ENCODE results near the gene LRRC1. TPM values are rescaled to one million over a fixed set of nuclear protein-coding genes. Genes with fewer than 3 reads are reported as not detected.
A peak's percentile ranks its signal among the peaks of the same experiment; 100 is the strongest.

LRRC1 gene
- total RNA-seq, 1 donor from 2014 or later, result 14.3 TPM

DNA sequence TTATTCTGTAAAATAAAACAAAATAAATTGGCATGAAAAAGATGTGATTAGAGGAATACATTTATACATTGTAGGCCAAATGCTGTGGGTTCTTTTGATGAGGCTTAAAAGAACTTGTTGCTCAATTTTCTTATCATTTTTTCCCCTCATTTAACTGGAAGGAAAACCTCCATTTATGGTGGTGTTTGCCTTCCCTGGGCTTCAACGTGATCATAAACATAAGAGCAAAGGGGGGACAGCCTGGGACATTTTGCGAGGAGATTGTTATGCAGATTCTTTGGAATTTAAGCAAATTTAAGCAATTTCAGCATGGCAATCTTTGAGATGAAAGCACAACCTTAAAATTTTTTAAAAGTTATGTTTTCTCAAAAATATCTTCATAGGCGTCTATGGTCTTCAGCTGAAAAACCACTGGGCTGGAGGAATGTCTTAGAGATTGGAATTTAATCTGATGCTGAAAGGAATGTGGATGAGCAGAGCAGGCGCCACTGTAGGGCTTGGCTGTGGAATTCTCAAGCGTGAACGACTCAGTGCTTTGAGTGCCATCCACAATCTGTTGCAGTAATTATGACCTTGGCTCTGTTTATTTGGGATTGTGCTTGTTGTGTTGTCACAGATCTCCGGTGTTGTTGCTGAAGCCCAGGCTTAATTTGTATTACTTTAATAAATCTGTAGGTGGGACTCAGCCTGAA, 167.0 kb downstream of the LRRC1 start:
- peaks cover 5% of the 10 kb centered on the region for H3K4me1 ChIP-seq (ENCODE audit: insufficient read depth, low read length)
- peak; percentile 66 for DNase-seq (ENCODE audit: low read depth)
- no peak overlapping the region for H3K27ac ChIP-seq (ENCODE audit: low read depth, low read length)
- peak overlapping the region; percentile 84 for H3K27ac Mint-ChIP-seq (ENCODE audit: unreplicated experiment)
- H3K79me2 ChIP-seq (ENCODE audit: insufficient read depth, low read length), result no peaks in the 10 kb centered on the region
- no peaks in the 10 kb centered on the region for H3K36me3 Mint-ChIP-seq (ENCODE audit: low read depth, unreplicated experiment)
- peaks cover 1% of the 10 kb centered on the region for H3K27me3 Mint-ChIP-seq (ENCODE audit: low read depth, unreplicated experiment)
- H3K4me3 Mint-ChIP-seq (ENCODE audit: unreplicated experiment), result no peak overlapping the region
- no peaks in the 10 kb centered on the region for H3K36me3 ChIP-seq (ENCODE audit: insufficient read depth, low read length)
- H3K4me3 ChIP-seq (ENCODE audit: insufficient read depth, low read depth, low read length), result no peak overlapping the region
- H3K9ac ChIP-seq (ENCODE audit: low read length), result no peak overlapping the region
- H3K27me3 ChIP-seq (ENCODE audit: insufficient read depth, low read length), result no peaks in the 10 kb centered on the region
- TF ChIP-seq, protein P1, sequence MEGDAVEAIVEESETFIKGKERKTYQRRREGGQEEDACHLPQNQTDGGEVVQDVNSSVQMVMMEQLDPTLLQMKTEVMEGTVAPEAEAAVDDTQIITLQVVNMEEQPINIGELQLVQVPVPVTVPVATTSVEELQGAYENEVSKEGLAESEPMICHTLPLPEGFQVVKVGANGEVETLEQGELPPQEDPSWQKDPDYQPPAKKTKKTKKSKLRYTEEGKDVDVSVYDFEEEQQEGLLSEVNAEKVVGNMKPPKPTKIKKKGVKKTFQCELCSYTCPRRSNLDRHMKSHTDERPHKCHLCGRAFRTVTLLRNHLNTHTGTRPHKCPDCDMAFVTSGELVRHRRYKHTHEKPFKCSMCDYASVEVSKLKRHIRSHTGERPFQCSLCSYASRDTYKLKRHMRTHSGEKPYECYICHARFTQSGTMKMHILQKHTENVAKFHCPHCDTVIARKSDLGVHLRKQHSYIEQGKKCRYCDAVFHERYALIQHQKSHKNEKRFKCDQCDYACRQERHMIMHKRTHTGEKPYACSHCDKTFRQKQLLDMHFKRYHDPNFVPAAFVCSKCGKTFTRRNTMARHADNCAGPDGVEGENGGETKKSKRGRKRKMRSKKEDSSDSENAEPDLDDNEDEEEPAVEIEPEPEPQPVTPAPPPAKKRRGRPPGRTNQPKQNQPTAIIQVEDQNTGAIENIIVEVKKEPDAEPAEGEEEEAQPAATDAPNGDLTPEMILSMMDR (IDR thresholded peaks at IDR 0.05; ENCODE audit: insufficient read depth, low read depth, low read length), result no peak
- TF ChIP-seq EZH2 (IDR thresholded peaks at IDR 0.05; ENCODE audit: insufficient read depth, low read length), result no peak
- no peaks in the 10 kb centered on the region for H3K9me3 Mint-ChIP-seq (ENCODE audit: unreplicated experiment)
- H3K4me1 Mint-ChIP-seq (ENCODE audit: low read depth, unreplicated experiment), result peaks cover 20% of the 10 kb centered on the region
- no peaks in the 10 kb centered on the region for H4K20me1 ChIP-seq (ENCODE audit: insufficient read depth, low read length)
- no peak overlapping the region for H3K4me2 ChIP-seq (ENCODE audit: low read length)
- H2AFZ ChIP-seq (ENCODE audit: low read depth, low read length), result no peak overlapping the region
- FAIRE-seq, result peak; percentile 64
- no peaks in the 10 kb centered on the region for H3K9me3 ChIP-seq (ENCODE audit: insufficient read depth, low read depth, low read length)

- Mint-ChIP-seq H3K27ac (ENCODE audit: unreplicated experiment) (peak overlapping the region; percentile 84), H3K4me3 (ENCODE audit: unreplicated experiment) (no peak overlapping the region), H3K4me1 (ENCODE audit: low read depth, unreplicated experiment) (peaks cover 20% of the 10 kb centered on the region), H3K27me3 (ENCODE audit: low read depth, unreplicated experiment) (no peaks in the 10 kb centered on the region), H3K9me3 (ENCODE audit: unreplicated experiment) (no peaks in the 10 kb centered on the region), H3K36me3 (ENCODE audit: low read depth, unreplicated experiment) (no peaks in the 10 kb centered on the region)
- Histone ChIP-seq H3K27ac (ENCODE audit: low read depth, low read length) (no peak overlapping the region), H3K4me3 (ENCODE audit: insufficient read depth, low read depth, low read length) (no peak overlapping the region), H3K4me2 (ENCODE audit: low read length) (no peak overlapping the region), H3K36me3 (ENCODE audit: insufficient read depth, low read length) (no peaks in the 10 kb centered on the region), H3K9ac (ENCODE audit: low read length) (no peak overlapping the region), H2AFZ (ENCODE audit: low read depth, low read length) (no peak overlapping the region), H3K4me1 (ENCODE audit: insufficient read depth, low read length) (peaks cover 5% of the 10 kb centered on the region), H3K9me3 (ENCODE audit: insufficient read depth, low read depth, low read length) (no peaks in the 10 kb centered on the region), H3K27me3 (ENCODE audit: insufficient read depth, low read length) (no peaks in the 10 kb centered on the region), H3K79me2 (ENCODE audit: insufficient read depth, low read length) (no peaks in the 10 kb centered on the region), H4K20me1 (ENCODE audit: insufficient read depth, low read length) (no peaks in the 10 kb centered on the region)
- DNase-seq (ENCODE audit: low read depth) (no peak), FAIRE-seq (no peak)
- TF ChIP-seq EZH2 (IDR thresholded peaks at IDR 0.05; ENCODE audit: insufficient read depth, low read length), result no peak
- TF ChIP-seq, protein P1 (IDR thresholded peaks at IDR 0.05; ENCODE audit: insufficient read depth, low read depth, low read length), result no peak
Observed at GRCh38 chr6:53962646-53963045, 167.8 kb downstream of the LRRC1 start.

GRCh38 chr6:53967415-53967814, 172.6 kb downstream of the LRRC1 start:
- H3K9me3 ChIP-seq (ENCODE audit: insufficient read depth, low read depth, low read length), result no peaks in the 10 kb centered on the region
- H3K4me3 Mint-ChIP-seq (ENCODE audit: unreplicated experiment), result no peak overlapping the region
- TF ChIP-seq EZH2 (IDR thresholded peaks at IDR 0.05; ENCODE audit: insufficient read depth, low read length), result no peak
- TF ChIP-seq, protein P1 (IDR thresholded peaks at IDR 0.05; ENCODE audit: insufficient read depth, low read depth, low read length), result no peak
- H3K36me3 Mint-ChIP-seq (ENCODE audit: low read depth, unreplicated experiment), result no peaks in the 10 kb centered on the region
- no peaks in the 10 kb centered on the region for H3K9me3 Mint-ChIP-seq (ENCODE audit: unreplicated experiment)
- no peak overlapping the region for H3K9ac ChIP-seq (ENCODE audit: low read length)
- no peak overlapping the region for H2AFZ ChIP-seq (ENCODE audit: low read depth, low read length)
- no peak overlapping the region for H3K27ac Mint-ChIP-seq (ENCODE audit: unreplicated experiment)
- H3K36me3 ChIP-seq (ENCODE audit: insufficient read depth, low read length), result no peaks in the 10 kb centered on the region
- peaks cover 9% of the 10 kb centered on the region for H3K4me1 Mint-ChIP-seq (ENCODE audit: low read depth, unreplicated experiment)
- FAIRE-seq (no peak), DNase-seq (ENCODE audit: low read depth) (no peak)
- H3K27me3 ChIP-seq (ENCODE audit: insufficient read depth, low read length), result no peaks in the 10 kb centered on the region
- H3K4me1 ChIP-seq (ENCODE audit: insufficient read depth, low read length), result no peaks in the 10 kb centered on the region
- H3K4me3 ChIP-seq (ENCODE audit: insufficient read depth, low read depth, low read length), result no peak overlapping the region
- no peaks in the 10 kb centered on the region for H3K79me2 ChIP-seq (ENCODE audit: insufficient read depth, low read length)
- no peaks in the 10 kb centered on the region for H3K27me3 Mint-ChIP-seq (ENCODE audit: low read depth, unreplicated experiment)
- H3K27ac ChIP-seq (ENCODE audit: low read depth, low read length), result no peak overlapping the region
- H3K4me2 ChIP-seq (ENCODE audit: low read length), result no peak overlapping the region
- H4K20me1 ChIP-seq (ENCODE audit: insufficient read depth, low read length), result no peaks in the 10 kb centered on the region

All from astrocyte (in vitro differentiated cells and primary cell).